ENCODE results near the gene HYDIN.

HYDIN gene

DNA sequence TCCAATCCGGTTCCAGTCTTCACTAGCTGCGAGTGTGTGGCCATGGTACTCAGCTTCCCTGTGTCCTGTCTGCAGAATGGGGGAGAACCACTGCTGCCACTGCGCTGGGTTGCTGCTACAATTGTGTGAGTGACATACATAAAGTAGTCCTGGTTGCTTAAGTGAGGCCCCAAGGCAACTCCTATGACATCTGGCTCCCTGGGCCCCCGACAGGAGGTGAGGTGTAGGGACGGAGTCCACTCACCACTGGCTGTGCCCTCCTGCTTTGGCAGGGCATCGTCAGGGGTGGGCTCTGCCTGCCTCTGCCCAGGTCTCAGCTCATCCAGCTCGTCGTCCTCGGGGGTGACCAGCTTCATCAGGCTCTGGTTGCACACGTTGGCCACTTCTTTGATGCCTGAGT, 450.0 kb downstream of the HYDIN start:
- H3K4me3 ChIP-seq (ENCODE audit: low read length): no peak overlapping the region
- H2AFZ ChIP-seq (ENCODE audit: low read depth, low read length): no peak overlapping the region
- H3K79me2 ChIP-seq (ENCODE audit: low read length): no peaks in the 10 kb centered on the region
- H3K27me3 ChIP-seq (ENCODE audit: low read depth, low read length): no peaks in the 10 kb centered on the region
- no peak for TF ChIP-seq EZH2phosphoT487 (IDR thresholded peaks at IDR 0.05; ENCODE audit: low read depth)
- TF ChIP-seq, protein P1, sequence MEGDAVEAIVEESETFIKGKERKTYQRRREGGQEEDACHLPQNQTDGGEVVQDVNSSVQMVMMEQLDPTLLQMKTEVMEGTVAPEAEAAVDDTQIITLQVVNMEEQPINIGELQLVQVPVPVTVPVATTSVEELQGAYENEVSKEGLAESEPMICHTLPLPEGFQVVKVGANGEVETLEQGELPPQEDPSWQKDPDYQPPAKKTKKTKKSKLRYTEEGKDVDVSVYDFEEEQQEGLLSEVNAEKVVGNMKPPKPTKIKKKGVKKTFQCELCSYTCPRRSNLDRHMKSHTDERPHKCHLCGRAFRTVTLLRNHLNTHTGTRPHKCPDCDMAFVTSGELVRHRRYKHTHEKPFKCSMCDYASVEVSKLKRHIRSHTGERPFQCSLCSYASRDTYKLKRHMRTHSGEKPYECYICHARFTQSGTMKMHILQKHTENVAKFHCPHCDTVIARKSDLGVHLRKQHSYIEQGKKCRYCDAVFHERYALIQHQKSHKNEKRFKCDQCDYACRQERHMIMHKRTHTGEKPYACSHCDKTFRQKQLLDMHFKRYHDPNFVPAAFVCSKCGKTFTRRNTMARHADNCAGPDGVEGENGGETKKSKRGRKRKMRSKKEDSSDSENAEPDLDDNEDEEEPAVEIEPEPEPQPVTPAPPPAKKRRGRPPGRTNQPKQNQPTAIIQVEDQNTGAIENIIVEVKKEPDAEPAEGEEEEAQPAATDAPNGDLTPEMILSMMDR (IDR thresholded peaks at IDR 0.05; ENCODE audit: low read depth, low read length): no peak
- H3K36me3 ChIP-seq (replicated peaks; ENCODE audit: low read depth, low read length): peaks cover 50% of the 10 kb centered on the region
- no peaks in the 10 kb centered on the region for H3K4me1 ChIP-seq (ENCODE audit: low read length)
- H4K20me1 ChIP-seq (ENCODE audit: insufficient read depth, low read length): no peaks in the 10 kb centered on the region
- H3K9ac ChIP-seq (ENCODE audit: low read length): no peak overlapping the region
- no peak overlapping the region for H3K27ac ChIP-seq (ENCODE audit: low read length)
- no peaks in the 10 kb centered on the region for H3K9me3 ChIP-seq (ENCODE audit: insufficient read depth, low read length)
- no peak overlapping the region for H3K4me2 ChIP-seq (ENCODE audit: low read length)

DNA sequence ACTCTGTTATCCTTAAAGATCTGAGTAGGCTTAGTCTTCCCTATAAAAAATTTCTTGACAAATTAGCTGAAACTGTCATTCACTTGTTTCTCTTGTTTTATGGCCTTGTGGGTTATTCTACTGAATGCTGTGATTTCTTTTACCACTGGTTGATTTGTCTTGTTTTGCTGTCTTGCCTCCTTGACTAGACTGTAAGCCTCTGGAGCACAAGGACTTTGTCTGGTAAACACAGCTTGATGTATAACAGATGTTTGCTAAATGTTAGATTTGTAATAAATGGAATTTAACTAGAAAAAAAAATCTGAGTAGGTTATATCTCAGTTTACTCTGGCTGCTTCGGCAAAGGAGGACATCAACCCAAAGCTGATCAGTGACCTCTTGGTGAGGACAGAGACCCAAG, 451.2 kb downstream of the HYDIN start:
- Histone ChIP-seq H4K20me1 (ENCODE audit: insufficient read depth, low read length) (no peaks in the 10 kb centered on the region), H3K4me3 (ENCODE audit: low read length) (no peak overlapping the region), H3K4me1 (ENCODE audit: low read length) (no peaks in the 10 kb centered on the region), H3K79me2 (ENCODE audit: low read length) (no peaks in the 10 kb centered on the region), H3K36me3 (replicated peaks; ENCODE audit: low read depth, low read length) (peaks cover 44% of the 10 kb centered on the region), H3K9me3 (ENCODE audit: insufficient read depth, low read length) (no peaks in the 10 kb centered on the region), H3K4me2 (ENCODE audit: low read length) (no peak overlapping the region), H3K9ac (ENCODE audit: low read length) (no peak overlapping the region), H3K27ac (ENCODE audit: low read length) (no peak overlapping the region), H2AFZ (ENCODE audit: low read depth, low read length) (no peak overlapping the region), H3K27me3 (ENCODE audit: low read depth, low read length) (no peaks in the 10 kb centered on the region)
- no peak for TF ChIP-seq EZH2phosphoT487 (IDR thresholded peaks at IDR 0.05; ENCODE audit: low read depth)
- TF ChIP-seq, protein P1 (IDR thresholded peaks at IDR 0.05; ENCODE audit: low read depth, low read length): no peak

DNA sequence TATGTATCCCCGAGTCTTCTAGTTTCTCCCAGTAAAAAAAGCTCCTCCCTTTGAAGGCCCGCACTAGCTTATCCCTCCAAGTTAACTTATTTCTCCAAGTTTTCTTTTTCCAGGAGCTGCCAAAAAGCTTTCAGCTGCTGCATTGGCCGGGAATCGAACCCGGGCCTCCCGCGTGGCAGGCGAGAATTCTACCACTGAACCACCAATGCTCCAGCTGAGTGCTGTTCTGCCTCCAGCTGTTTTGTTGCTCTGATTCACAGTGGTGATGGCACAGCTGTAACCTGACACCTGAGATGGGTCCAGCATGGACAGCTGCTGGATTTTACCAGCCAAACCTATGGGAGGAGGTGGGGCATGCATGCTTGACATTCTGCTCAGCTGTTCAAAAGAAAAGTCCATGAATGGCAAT, 451.6 kb downstream of the HYDIN start:
- no peak for TF ChIP-seq EZH2phosphoT487 (IDR thresholded peaks at IDR 0.05; ENCODE audit: low read depth)
- TF ChIP-seq, protein P1 (IDR thresholded peaks at IDR 0.05; ENCODE audit: low read depth, low read length): no peak
- H3K4me3 ChIP-seq (ENCODE audit: low read length): no peak overlapping the region
- no peaks in the 10 kb centered on the region for H3K4me1 ChIP-seq (ENCODE audit: low read length)
- H3K9ac ChIP-seq (ENCODE audit: low read length): no peak overlapping the region
- no peak overlapping the region for H2AFZ ChIP-seq (ENCODE audit: low read depth, low read length)
- no peak overlapping the region for H3K4me2 ChIP-seq (ENCODE audit: low read length)
- H3K36me3 ChIP-seq (replicated peaks; ENCODE audit: low read depth, low read length): peaks cover 43% of the 10 kb centered on the region
- no peaks in the 10 kb centered on the region for H3K27me3 ChIP-seq (ENCODE audit: low read depth, low read length)
- no peak overlapping the region for H3K27ac ChIP-seq (ENCODE audit: low read length)
- H4K20me1 ChIP-seq (ENCODE audit: insufficient read depth, low read length): no peaks in the 10 kb centered on the region
- H3K79me2 ChIP-seq (ENCODE audit: low read length): no peaks in the 10 kb centered on the region
- H3K9me3 ChIP-seq (ENCODE audit: insufficient read depth, low read length): no peaks in the 10 kb centered on the region

DNA sequence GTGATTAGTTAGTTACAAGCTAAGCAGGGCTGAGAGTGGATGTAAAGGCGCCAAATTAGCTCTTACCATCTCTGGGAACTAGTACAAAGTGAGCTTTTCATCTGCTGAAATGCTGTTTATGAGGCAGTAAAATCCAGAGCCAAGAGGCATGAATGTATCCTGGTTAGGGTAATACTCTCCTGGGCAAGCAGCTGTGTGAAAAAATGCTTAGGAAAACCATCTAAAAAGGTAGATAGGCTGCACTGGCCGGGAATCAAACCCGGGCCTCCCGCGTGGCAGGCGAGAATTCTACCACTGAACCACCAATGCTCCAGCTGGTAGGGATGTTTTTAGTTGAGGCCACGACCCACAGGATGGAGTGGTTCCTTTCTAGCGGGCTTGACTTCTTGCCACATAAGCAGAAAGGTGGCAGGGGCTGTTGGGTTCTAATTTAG, 452.5 kb downstream of the HYDIN start:
- H3K79me2 ChIP-seq (ENCODE audit: low read length): no peaks in the 10 kb centered on the region
- H4K20me1 ChIP-seq (ENCODE audit: insufficient read depth, low read length): no peaks in the 10 kb centered on the region
- no peak overlapping the region for H3K9ac ChIP-seq (ENCODE audit: low read length)
- no peaks in the 10 kb centered on the region for H3K9me3 ChIP-seq (ENCODE audit: insufficient read depth, low read length)
- H3K36me3 ChIP-seq (replicated peaks; ENCODE audit: low read depth, low read length): peaks cover 34% of the 10 kb centered on the region
- no peak overlapping the region for H3K27ac ChIP-seq (ENCODE audit: low read length)
- no peak overlapping the region for H3K4me3 ChIP-seq (ENCODE audit: low read length)
- no peak overlapping the region for H2AFZ ChIP-seq (ENCODE audit: low read depth, low read length)
- no peaks in the 10 kb centered on the region for H3K27me3 ChIP-seq (ENCODE audit: low read depth, low read length)
- no peaks in the 10 kb centered on the region for H3K4me1 ChIP-seq (ENCODE audit: low read length)
- no peak for TF ChIP-seq EZH2phosphoT487 (IDR thresholded peaks at IDR 0.05; ENCODE audit: low read depth)
- TF ChIP-seq, protein P1 (IDR thresholded peaks at IDR 0.05; ENCODE audit: low read depth, low read length): no peak
- no peak overlapping the region for H3K4me2 ChIP-seq (ENCODE audit: low read length)

Data from OCI-LY3 (cell line).